Left forelimb (tissue), 1 donor: Measurements from ENCODE around the gene SLC1A6.
"Not testable (repeated sequence)": the region's sequence is repeated elsewhere in the genome, so short reads cannot be mapped to it uniquely, and the experiment has no call there.

Experiments
- DNase-seq: peaks from one replicate; pipeline ENCODE4 v3.0.0-alpha.2; 2018; ENCODE audit warnings: low spot score

SLC1A6 gene

GRCh38 chr19:14957464-14957863 lies 22.2 kb downstream of the SLC1A6 start:
- DNase-seq: no peak

DNA sequence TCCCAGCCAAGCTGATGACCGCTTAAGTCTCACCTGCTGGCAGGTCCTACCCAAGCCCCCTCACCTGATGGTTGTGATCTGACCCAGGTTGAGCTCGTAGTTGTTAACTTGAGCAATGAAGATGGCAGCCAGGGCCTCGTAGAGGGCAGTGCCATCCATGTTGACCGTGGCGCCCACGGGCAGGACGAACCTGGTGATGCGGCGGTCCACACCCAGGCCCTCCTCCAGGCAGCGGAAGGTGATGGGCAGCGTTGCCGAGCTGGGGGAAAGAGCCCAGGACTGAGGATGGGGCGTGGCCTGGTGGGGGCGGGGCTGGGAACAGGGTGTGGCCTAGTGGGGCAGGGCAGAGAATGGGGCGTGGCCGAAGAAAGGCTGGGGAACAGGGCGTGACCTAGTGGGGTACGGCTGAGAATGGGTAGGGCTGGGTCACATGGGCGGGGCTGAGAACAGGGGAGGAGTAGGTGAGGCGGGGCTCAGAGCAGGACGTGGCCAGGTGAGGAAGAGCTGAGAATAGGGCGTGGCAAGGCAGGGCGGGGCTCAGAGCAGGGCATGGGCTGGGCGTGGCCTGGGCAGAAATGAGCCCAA lies 25.5 kb downstream of the SLC1A6 start:
- DNase-seq: no peak

DNA sequence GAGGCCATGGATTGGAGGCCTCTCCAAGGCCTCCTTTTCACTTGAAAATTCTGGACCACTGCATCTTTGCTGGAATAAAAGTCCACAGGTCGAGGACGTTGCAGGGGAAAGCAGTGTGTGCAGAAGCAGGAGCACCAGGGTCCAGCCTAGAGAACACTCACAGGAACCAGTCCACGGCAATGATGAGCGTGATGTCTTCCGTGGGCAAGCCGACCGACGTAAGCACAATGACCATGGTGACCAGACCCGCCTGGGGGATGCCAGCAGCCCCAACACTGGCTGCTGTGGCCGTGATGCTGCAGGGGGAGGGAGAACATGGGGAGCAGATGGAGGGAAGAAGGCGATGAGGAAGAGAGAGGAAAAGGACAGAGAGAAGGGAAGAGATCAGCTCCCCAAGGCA lies 26.9 kb downstream of the SLC1A6 start:
- no peak for DNase-seq

- DNase-seq: no peak
These were observed 29.2 kb downstream of the SLC1A6 start for GRCh38 chr19:14950421-14950820.

DNA sequence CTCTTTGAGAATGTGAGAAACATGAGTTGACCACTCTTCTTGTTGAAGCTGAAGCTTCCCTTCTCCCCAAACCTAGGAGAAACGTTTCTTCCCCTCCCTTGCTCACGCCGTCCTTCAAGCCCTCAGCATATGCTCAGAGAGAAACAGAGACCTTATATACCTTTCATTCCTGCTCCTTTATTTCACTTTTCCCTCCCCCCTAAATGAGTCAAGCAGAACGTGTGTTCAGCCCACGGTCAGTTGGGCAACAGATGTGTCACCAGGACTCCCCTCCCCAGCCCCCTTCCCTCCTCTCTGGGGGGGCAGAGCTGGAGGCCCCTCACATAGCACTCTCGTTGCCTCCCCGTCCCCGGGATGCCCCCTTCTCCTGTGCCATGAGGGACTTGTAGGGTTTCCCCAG lies 29.8 kb downstream of the SLC1A6 start:
- DNase-seq: no peak

- not testable (repeated sequence) for DNase-seq
These were observed 30.3 kb downstream of the SLC1A6 start for GRCh38 chr19:14949413-14949812.

- no peak for DNase-seq
These were observed 35.2 kb downstream of the SLC1A6 start for GRCh38 chr19:14944456-14944855.

GRCh38 chr19:14943601-14944000 lies 36.1 kb downstream of the SLC1A6 start:
- no peak for DNase-seq

DNA sequence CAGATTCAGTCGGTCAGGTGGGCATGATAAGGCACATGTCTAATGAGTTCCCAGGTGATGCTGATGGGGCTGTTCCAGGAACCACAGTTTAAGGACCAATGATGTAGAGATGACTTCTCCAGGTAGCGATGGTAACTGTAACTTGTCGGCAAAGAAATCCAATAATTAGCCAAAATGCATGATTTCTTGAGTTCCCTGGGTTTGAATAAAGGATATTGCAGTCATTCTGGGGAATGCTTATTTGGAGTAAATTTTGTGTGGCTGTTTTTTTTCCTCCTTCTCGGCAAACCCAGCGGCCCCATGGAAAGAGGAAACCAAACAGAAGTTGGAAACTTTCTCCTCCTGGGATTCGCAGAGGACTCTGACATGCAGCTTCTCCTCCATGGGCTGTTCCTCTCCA lies 38.5 kb downstream of the SLC1A6 start, which contains the start of gene OR7C2:
OR7C2 (plus strand) TSS at position 301 of the 400 bp plus-strand sequence; CDS start at position 301, 0 bp downstream.
- no peak for DNase-seq

DNA sequence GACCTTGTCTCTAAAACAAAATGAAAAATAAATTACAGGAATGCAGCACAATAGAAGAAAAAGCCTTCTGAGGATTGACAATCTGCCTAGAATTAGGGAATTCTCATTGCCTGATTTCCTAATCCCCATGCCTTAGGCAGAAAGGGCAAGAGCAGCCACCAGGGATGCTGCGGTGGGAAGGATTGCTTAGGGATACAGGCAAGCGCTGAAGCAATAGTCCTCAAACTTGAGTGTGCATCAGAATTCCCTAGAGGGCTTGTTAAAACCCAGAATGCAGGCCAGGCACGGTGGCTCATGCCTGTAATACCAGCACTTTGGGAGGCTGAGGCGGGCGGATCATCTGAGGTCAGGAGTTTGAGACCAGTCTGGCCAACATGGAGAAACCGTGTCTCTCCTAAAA lies 39.4 kb downstream of the SLC1A6 start:
- no peak for DNase-seq

GRCh38 chr19:14933506-14933905 lies 46.2 kb downstream of the SLC1A6 start:
- DNase-seq: no peak

DNA sequence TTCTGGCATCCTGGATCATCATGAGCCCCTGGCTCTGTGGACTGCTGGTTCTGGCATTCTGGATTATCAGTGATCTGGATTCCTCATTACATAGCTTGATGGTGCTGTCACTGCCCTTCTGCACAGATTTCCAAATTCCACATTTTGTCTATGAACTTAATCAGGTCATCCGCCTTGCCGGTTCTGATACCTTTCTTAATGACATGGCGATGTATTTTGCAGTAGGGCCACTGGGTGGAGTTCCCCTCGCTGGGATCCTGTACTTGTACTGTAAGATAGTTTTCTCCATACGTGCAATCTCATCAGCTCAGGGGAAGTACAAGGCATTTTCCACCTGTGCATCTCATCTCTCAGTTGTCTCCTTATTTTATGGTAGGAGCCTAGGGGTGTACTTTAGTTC lies 62.8 kb downstream of the SLC1A6 start:
- no peak for DNase-seq

DNA sequence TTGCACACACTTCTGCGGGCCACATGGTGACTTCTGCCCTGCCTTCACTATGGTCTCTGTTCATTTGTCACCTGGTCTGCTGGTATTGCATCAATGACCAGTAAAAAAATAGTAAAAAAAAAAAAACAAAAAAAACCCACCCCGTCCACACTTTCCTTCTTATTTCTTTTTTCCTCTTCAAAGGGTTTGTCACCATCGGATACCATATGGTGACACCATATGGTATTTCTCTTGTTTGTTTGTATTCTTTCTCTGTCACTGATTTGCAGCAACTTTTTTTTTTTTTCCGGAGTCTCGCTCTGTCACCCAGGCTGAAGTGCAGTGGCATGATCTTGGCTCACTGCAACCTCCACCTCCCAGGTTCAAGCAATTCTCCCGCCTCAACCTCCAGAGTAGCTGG lies 64.5 kb downstream of the SLC1A6 start:
- DNase-seq: no peak

DNA sequence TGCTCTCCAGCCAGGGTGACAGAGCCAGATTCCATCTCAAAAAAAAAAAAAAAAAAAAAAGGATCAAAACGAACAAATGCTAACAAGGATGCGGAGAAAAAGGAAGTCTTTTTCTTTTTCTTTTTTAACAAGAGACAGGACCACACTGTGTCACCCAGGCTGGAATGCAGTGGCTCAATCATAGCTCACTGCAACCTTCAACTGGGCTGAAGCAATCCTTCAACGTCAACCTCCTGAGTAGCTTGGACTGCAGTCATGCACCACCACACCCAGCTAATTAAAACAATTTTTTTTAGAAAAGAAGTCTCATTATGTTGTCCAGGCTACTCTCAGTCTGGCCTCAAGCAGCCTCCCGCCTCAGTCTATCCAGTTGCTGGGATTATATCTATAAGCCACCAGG lies 73.0 kb downstream of the SLC1A6 start:
- no peak for DNase-seq

- no peak for DNase-seq
These were observed 77.9 kb downstream of the SLC1A6 start for GRCh38 chr19:14901675-14902260.
